Large intestine (tissue), 3 donors: ENCODE data around the gene HOGA1. TPM values are rescaled to one million over a fixed set of nuclear protein-coding genes. Genes with fewer than 3 reads are reported as not detected.

Experiments used
- DNase-seq, 2 donors: peaks; one replicate each; pipeline versions ENCODE4 v3.0.0 to v3.0.0-alpha.2; 2013
- H3K27ac ChIP-seq: one replicate; pipeline ENCODE4 v1.5.1; 2013; ENCODE audit warnings: low read length
- H3K27me3 ChIP-seq: 2 replicates; pipeline ENCODE4 v1.6.1; 2013; ENCODE audit warnings: low read length; ENCODE audit not compliant: control insufficient read depth, insufficient read depth
- H3K36me3 ChIP-seq: 2 replicates; pipeline ENCODE4 v1.6.1; 2013; ENCODE audit warnings: low read length; ENCODE audit not compliant: control insufficient read depth, insufficient read depth
- H3K4me1 ChIP-seq: one replicate; pipeline ENCODE4 v1.6.1; 2013; ENCODE audit warnings: low read length; ENCODE audit not compliant: control insufficient read depth, insufficient read depth
- H3K4me3 ChIP-seq: one replicate; pipeline ENCODE4 v1.5.1; 2013; ENCODE audit warnings: low read length
- H3K9me3 ChIP-seq: one replicate; pipeline ENCODE4 v1.6.1; 2013; ENCODE audit warnings: mild to moderate bottlenecking, low read depth, low read length, moderate library complexity; ENCODE audit not compliant: control insufficient read depth
- WGBS: methylation state at CpG from one replicate; pipeline ENCODE4 v1.1.5; 2013; ENCODE audit warnings: low lambda C conversion rate; ENCODE audit not compliant: insufficient coverage; 5-methylcytosine and 5-hydroxymethylcytosine counted together
- polyA plus RNA-seq: library from polyadenylated mRNA; unstranded; fragments of 120-200 nt; gene quantifications from one replicate; pipeline ENCODE4 v1.2.1, GENCODE V29; 2013

HOGA1 gene
- polyA plus RNA-seq, 1 donor: 3.2 TPM

DNA sequence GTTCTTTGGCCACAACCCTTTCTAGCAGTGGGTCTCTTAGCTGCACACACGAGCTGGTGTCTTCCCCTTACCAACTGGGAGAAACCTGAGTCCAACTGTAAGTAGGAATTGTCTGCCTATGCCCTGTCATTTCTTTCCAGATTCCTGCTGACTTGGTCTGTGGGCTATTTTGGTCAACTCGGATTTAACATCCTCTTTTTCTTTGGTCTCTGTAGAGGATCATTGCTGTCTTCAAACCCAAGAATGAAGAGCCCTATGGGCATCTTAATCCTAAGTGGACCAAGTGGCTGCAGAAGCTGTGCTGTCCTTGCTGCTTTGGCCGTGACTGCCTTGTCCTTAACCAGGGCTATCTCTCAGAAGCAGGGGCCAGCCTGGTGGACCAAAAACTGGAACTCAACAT is 66.5 kb downstream of the HOGA1 start:
- H3K27ac ChIP-seq: no peak overlapping the region
- peaks cover 45% of the 10 kb centered on the region for H3K36me3 ChIP-seq

DNA sequence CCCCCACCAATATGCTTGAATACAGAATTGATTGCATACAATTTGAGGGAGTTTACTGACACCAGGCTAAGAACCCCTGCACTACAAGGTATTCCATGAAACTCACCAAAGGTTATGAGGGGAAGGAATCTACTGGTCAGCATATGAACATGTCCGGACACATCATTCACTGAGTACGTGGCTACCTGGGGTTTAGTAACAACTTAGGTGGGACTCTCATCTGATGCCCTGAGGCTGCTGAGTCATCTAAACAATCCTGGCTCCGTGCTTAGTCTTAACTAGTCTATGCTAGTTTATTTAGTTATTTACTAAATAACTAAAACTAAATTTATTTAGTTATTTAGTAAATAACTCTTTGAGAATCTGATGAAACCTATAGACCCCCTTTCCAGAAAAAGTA is 67.6 kb downstream of the HOGA1 start:
- DNase-seq: no peak
- Histone ChIP-seq H3K27ac (no peak overlapping the region), H3K9me3 (no peaks in the 10 kb centered on the region), H3K36me3 (peaks cover 51% of the 10 kb centered on the region), H3K4me1 (peaks cover 17% of the 10 kb centered on the region), H3K27me3 (no peaks in the 10 kb centered on the region), H3K4me3 (no peak overlapping the region)
- WGBS: no CpG with 5 or more reads among the region's 3 CpGs

More for the DNA sequence above, 66.5 kb downstream of the HOGA1 start:
- peaks cover 17% of the 10 kb centered on the region for H3K4me1 ChIP-seq
- no peaks in the 10 kb centered on the region for H3K9me3 ChIP-seq
- no peak for DNase-seq
- WGBS: no CpG with 5 or more reads among the region's 3 CpGs
- no peak overlapping the region for H3K4me3 ChIP-seq
- no peaks in the 10 kb centered on the region for H3K27me3 ChIP-seq

- WGBS: no CpG with 5 or more reads among the region's 5 CpGs
- H3K4me3 ChIP-seq: no peak overlapping the region
- no peaks in the 10 kb centered on the region for H3K9me3 ChIP-seq
- no peak for DNase-seq
- H3K27ac ChIP-seq: no peak overlapping the region
- peaks cover 46% of the 10 kb centered on the region for H3K36me3 ChIP-seq
- no peaks in the 10 kb centered on the region for H3K27me3 ChIP-seq
- peaks cover 4% of the 10 kb centered on the region for H3K4me1 ChIP-seq
These were observed 72.6 kb downstream of the HOGA1 start for GRCh38 chr10:97656777-97657176.

GRCh38 chr10:97659589-97659988 is 75.4 kb downstream of the HOGA1 start:
- no peaks in the 10 kb centered on the region for H3K27me3 ChIP-seq
- WGBS: 56% methylated on average over 1 of the region's 1 CpG
- no peak overlapping the region for H3K27ac ChIP-seq
- H3K36me3 ChIP-seq: peaks cover 31% of the 10 kb centered on the region
- no peak for DNase-seq
- H3K4me3 ChIP-seq: no peak overlapping the region
- H3K9me3 ChIP-seq: no peaks in the 10 kb centered on the region
- H3K4me1 ChIP-seq: peaks cover 25% of the 10 kb centered on the region

Other genes with a start within 250 kb of the HOGA1 start
- gene FRAT2, start 249.7 kb upstream of the HOGA1 start, polyA plus RNA-seq: 26.0 TPM
- gene RRP12, start 183.0 kb upstream of the HOGA1 start, polyA plus RNA-seq: 25.3 TPM
- gene PGAM1, start 158.2 kb upstream of the HOGA1 start, polyA plus RNA-seq: 138 TPM
- gene EXOSC1, start 138.4 kb upstream of the HOGA1 start, polyA plus RNA-seq: 39.1 TPM
- 30.7 TPM for gene ZDHHC16, start 138.2 kb upstream of the HOGA1 start, polyA plus RNA-seq
- 62.5 TPM for gene MMS19, start 86.0 kb upstream of the HOGA1 start, polyA plus RNA-seq
- gene UBTD1, start 85.5 kb upstream of the HOGA1 start, polyA plus RNA-seq: 4.1 TPM
- 0.13 TPM for gene ANKRD2, start 11.6 kb upstream of the HOGA1 start, polyA plus RNA-seq
- gene C10orf62, start 5.3 kb downstream of the HOGA1 start, polyA plus RNA-seq: 0.09 TPM
- gene MORN4, start 49.1 kb downstream of the HOGA1 start, polyA plus RNA-seq: 18.7 TPM
- 37.4 TPM for gene PI4K2A, start 56.3 kb downstream of the HOGA1 start, polyA plus RNA-seq
- 56.5 TPM for gene AVPI1, start 102.9 kb downstream of the HOGA1 start, polyA plus RNA-seq
- gene MARVELD1, start 129.3 kb downstream of the HOGA1 start, polyA plus RNA-seq: 32.9 TPM
- 51.2 TPM for gene ZFYVE27, start 152.7 kb downstream of the HOGA1 start, polyA plus RNA-seq
- 25.0 TPM for gene SFRP5, start 187.6 kb downstream of the HOGA1 start, polyA plus RNA-seq